Loucy (cell line): Measurements from ENCODE around the gene RITA1.

Source experiments
- H2AFZ ChIP-seq: fragments of 200-600 bp; sonication (generic); 2 replicates; pipeline ENCODE4 v1.6.0; 2016; ENCODE audit warnings: antibody characterized with exemption, mild to moderate bottlenecking, low read length, moderate library complexity
- H3F3A ChIP-seq: fragments of 200-600 bp; 2 replicates; pipeline ENCODE4 v1.6.0; 2016; ENCODE audit warnings: antibody characterized with exemption, low read depth, mild to moderate bottlenecking
- H3K27me3 ChIP-seq: fragments of 200-600 bp; sonication (generic); 2 replicates; pipeline ENCODE4 v1.6.1; 2014; ENCODE audit warnings: low read length, mild to moderate bottlenecking; ENCODE audit not compliant: insufficient read depth, poor library complexity, severe bottlenecking
- H3K36me3 ChIP-seq: fragments of 200-600 bp; sonication (generic); 2 replicates; pipeline ENCODE4 v1.6.1; 2016; ENCODE audit warnings: low read length; ENCODE audit not compliant: insufficient read depth
- H3K4me1 ChIP-seq: fragments of 200-600 bp; sonication (generic); 2 replicates; pipeline ENCODE4 v1.5.1; 2014; ENCODE audit warnings: low read length, mild to moderate bottlenecking; ENCODE audit not compliant: insufficient read depth, poor library complexity, severe bottlenecking
- H3K4me2 ChIP-seq: fragments of 200-600 bp; sonication (generic); 2 replicates; pipeline ENCODE4 v1.6.0; 2014; ENCODE audit warnings: antibody characterized with exemption, low read length, low read depth, mild to moderate bottlenecking; ENCODE audit not compliant: poor library complexity, severe bottlenecking
- H3K4me3 ChIP-seq: fragments of 200-600 bp; sonication (generic); 2 replicates; pipeline ENCODE4 v1.5.1; 2014; ENCODE audit warnings: low read length, mild to moderate bottlenecking, mixed read lengths; ENCODE audit not compliant: poor library complexity, severe bottlenecking
- H3K79me2 ChIP-seq: fragments of 200-600 bp; sonication (generic); 2 replicates; pipeline ENCODE4 v1.6.1; 2014; ENCODE audit warnings: low read length; ENCODE audit not compliant: insufficient read depth
- H3K9ac ChIP-seq: fragments of 200-600 bp; sonication (generic); 2 replicates; pipeline ENCODE4 v1.6.0; 2014; ENCODE audit warnings: mild to moderate bottlenecking, low read depth, low read length, moderate library complexity; ENCODE audit not compliant: poor library complexity, severe bottlenecking
- H3K9me2 ChIP-seq: fragments of 200-600 bp; sonication (generic); replicated peaks from 2 replicates; pipeline ENCODE4 v1.6.1; 2016; ENCODE audit warnings: low read depth, low read length, mixed read lengths
- H3K9me3 ChIP-seq: fragments of 200-600 bp; sonication (generic); 2 replicates; pipeline ENCODE4 v1.6.1; 2014; ENCODE audit warnings: mild to moderate bottlenecking, antibody characterized with exemption, low read length, low read depth; ENCODE audit not compliant: insufficient read depth
- H4K20me1 ChIP-seq: fragments of 200-600 bp; sonication (generic); 2 replicates; pipeline ENCODE4 v1.6.0; 2014; ENCODE audit warnings: antibody characterized with exemption, low read length, mild to moderate bottlenecking; ENCODE audit not compliant: insufficient read depth, poor library complexity, severe bottlenecking
- EZH2phosphoT487 ChIP-seq: fragments of 200-600 bp; IDR thresholded peaks from 2 replicates; pipeline ENCODE4 v1.6.1; 2018; ENCODE audit warnings: antibody characterized with exemption, mild to moderate bottlenecking, moderate library complexity, borderline replicate concordance
- TF ChIP-seq, protein P1 (sequence below): fragments of 200-600 bp; sonication (generic); conservative IDR thresholded peaks from 2 replicates; pipeline ENCODE4 v1.5.1; 2014; ENCODE audit warnings: mild to moderate bottlenecking, antibody characterized with exemption, low read length

RITA1 gene

DNA sequence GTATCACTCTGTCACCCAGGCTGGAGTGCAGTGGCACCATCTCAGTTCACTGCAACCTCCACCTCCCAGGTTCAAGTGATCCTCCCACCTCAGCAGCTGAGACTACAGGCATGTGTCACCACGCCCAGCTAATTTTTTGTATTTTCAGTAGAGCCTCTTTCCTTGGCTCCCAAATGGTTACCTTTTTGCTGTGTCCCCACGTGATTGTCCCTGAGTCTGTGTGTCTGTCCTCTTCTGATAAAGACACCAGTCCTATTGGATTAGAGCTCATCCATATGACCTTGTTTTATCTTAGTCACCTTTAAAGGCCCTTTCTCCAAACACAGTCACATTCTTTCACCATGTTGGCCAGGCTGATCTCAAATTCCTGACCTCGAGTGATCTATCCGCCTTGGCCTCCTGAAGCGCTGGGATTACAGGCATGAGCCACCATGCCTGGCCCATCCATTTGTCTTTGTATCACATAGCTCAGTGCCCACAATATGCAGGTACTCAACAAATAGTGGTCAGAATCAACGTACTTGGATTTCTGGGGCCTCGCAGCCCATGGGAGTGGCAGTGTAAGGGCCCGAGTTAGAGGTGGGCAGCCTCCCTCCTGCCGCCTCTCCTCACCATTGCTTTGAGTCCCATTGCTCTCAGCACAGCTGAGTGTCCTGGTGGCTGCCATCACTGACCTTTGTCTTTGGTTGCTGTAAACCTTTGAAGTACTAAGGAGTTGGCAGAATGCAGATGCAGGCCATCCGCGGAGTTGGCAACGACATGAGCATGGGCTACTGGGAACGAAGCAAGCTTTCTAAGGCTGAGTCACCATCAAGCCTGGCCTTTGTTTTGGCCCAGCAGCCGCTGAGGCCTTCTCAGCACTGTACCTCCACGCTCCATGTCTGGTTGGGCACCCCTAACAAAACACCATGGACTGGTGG, 45.1 kb downstream of the RITA1 start:
- Histone ChIP-seq H3K36me3 (no peaks in the 10 kb centered on the region), H3K4me2 (no peak overlapping the region), H3K9ac (no peak overlapping the region), H3K79me2 (no peaks in the 10 kb centered on the region), H4K20me1 (no peaks in the 10 kb centered on the region), H3K9me3 (no peaks in the 10 kb centered on the region), H2AFZ (no peak overlapping the region; the same call in 1 of the 2 replicates), H3K4me3 (no peak overlapping the region), H3K27me3 (no peaks in the 10 kb centered on the region), H3F3A (no peaks in the 10 kb centered on the region; the same call in 1 of the 2 replicates), H3K4me1 (peaks cover 15% of the 10 kb centered on the region), H3K9me2 (no peaks in the 10 kb centered on the region)
- no peak for TF ChIP-seq EZH2phosphoT487
- TF ChIP-seq, protein P1, sequence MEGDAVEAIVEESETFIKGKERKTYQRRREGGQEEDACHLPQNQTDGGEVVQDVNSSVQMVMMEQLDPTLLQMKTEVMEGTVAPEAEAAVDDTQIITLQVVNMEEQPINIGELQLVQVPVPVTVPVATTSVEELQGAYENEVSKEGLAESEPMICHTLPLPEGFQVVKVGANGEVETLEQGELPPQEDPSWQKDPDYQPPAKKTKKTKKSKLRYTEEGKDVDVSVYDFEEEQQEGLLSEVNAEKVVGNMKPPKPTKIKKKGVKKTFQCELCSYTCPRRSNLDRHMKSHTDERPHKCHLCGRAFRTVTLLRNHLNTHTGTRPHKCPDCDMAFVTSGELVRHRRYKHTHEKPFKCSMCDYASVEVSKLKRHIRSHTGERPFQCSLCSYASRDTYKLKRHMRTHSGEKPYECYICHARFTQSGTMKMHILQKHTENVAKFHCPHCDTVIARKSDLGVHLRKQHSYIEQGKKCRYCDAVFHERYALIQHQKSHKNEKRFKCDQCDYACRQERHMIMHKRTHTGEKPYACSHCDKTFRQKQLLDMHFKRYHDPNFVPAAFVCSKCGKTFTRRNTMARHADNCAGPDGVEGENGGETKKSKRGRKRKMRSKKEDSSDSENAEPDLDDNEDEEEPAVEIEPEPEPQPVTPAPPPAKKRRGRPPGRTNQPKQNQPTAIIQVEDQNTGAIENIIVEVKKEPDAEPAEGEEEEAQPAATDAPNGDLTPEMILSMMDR, result no peak

DNA sequence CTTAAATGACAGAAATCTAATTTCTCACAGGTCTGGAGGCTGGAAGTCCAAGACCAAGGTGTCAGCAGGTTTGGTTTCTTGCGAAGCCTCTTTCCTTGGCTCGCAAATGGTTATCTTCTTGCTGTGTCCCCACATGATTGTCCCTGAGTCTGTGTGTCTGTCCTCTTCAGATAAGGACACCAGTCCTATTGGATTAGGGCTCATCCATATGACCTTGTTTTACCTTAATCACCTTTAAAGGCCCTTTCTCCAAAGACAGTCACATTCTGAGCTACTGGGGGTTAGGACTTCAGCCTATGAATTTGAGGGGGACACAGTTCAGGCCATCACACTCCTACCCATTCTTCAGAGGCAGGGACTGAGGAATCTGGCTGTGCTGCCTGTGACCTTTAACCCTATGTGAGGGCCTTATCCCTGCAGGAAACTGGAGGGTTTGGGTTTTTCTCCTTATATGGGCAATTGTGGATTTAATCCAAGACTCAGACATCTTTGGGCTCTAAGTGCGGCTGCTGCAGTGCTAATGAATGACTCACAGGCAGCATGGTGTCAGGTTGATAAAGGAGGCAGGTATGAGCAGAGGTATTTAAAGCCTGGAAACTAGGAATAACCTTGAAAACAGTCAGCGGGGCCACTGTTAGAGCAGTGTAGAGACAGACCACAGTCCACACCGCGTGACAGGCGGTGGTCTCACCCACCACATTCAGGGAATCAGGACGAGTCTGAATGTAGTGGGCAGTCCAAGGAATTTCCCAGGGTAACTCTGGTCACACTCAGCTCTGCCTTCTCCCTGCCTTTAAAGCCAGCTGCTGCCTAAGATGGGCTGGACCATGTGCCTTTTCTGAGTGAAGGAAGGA, 45.9 kb downstream of the RITA1 start:
- Histone ChIP-seq H3K79me2 (no peaks in the 10 kb centered on the region), H3F3A (no peaks in the 10 kb centered on the region; the same call in 1 of the 2 replicates), H3K4me1 (peaks cover 15% of the 10 kb centered on the region), H3K9ac (no peak overlapping the region), H2AFZ (no peak overlapping the region), H3K9me2 (no peaks in the 10 kb centered on the region), H3K36me3 (no peaks in the 10 kb centered on the region), H3K9me3 (no peaks in the 10 kb centered on the region), H3K4me3 (no peak overlapping the region), H4K20me1 (no peaks in the 10 kb centered on the region), H3K27me3 (no peaks in the 10 kb centered on the region), H3K4me2 (no peak overlapping the region)
- TF ChIP-seq, protein P1, result no peak
- no peak for TF ChIP-seq EZH2phosphoT487

DNA sequence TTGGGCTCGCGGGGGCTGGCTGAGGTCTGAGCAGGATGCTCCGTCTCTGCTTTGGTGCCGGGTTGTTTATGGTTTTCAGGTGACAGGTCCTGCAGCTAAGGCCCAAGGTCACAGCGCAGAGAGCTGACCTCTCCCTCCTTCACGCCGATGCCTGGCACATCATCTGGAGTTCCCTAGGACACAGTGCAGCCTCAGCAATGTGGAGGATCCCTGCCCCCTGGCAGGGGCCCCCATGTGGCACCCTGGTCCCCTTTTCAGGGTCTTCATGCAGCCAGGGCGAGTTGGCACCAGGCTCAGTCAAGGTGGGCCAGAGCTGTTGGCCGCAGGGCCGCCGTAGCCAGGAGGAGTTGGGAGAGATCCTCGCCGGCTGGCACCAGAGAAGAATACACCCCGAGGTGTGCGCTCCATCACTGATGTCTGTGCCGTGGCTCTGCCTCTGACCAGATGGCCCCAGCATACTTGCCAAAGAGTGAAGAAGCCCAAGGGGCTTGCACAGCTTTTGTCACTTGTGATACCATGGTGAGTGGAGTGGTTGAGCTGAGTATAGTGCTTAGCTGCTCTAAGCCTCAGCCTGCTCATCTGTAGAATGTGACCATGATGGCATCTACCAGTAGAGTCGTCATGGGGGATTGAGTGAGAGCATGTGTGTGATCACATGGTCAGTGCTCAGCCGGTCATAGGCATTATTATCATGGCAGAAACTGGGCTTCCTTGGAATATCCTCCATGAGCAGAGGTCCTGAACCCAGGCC, 46.7 kb downstream of the RITA1 start:
- no peak overlapping the region for H3K4me2 ChIP-seq
- H3K79me2 ChIP-seq, result no peaks in the 10 kb centered on the region
- H3K4me3 ChIP-seq, result no peak overlapping the region
- H4K20me1 ChIP-seq, result no peaks in the 10 kb centered on the region
- no peaks in the 10 kb centered on the region; the same call in 1 of the 2 replicates for H3F3A ChIP-seq
- H3K9ac ChIP-seq, result no peak overlapping the region
- H3K9me3 ChIP-seq, result no peaks in the 10 kb centered on the region
- H3K27me3 ChIP-seq, result no peaks in the 10 kb centered on the region
- H3K4me1 ChIP-seq, result peaks cover 15% of the 10 kb centered on the region
- H3K36me3 ChIP-seq, result no peaks in the 10 kb centered on the region
- TF ChIP-seq EZH2phosphoT487, result no peak
- TF ChIP-seq, protein P1, result no peak
- H3K9me2 ChIP-seq, result no peaks in the 10 kb centered on the region
- no peak overlapping the region for H2AFZ ChIP-seq
